KBM-7 (cell line): ENCODE data around the gene RIC8B.

Experiments
- DNase-seq: peaks from one replicate; pipeline ENCODE4 v3.0.0-alpha.2; 2015
- in situ Hi-C: fragments of 300-500 bp; cut with MboI; formaldehyde crosslinking; loops from 2 replicates; pipeline ENCODE4 v1.14.3; 2020; ENCODE audit warnings: low sequenced_read_pairs, low pct_unique_long_range_greater_than_20kb, mixed read lengths

RIC8B gene

GRCh38 chr12:106855221-106855758 is 80.8 kb downstream of the RIC8B start:
- in situ Hi-C loops = no loop called here
- no peak for DNase-seq

- in situ Hi-C loops = no loop called here
- DNase-seq = no peak
Observed at GRCh38 chr12:106861984-106862916, 87.8 kb downstream of the RIC8B start.

- in situ Hi-C loops = no loop called here
- DNase-seq = no peak
Observed at GRCh38 chr12:106863189-106863588, 88.7 kb downstream of the RIC8B start.

GRCh38 chr12:106865683-106866082 is 91.2 kb downstream of the RIC8B start:
- DNase-seq = no peak
- in situ Hi-C loops = no loop called here

- in situ Hi-C loops = no loop called here
- no peak for DNase-seq
Observed at GRCh38 chr12:106866426-106867080, 92.1 kb downstream of the RIC8B start.

GRCh38 chr12:106867651-106868050 is 93.2 kb downstream of the RIC8B start:
- DNase-seq = no peak
- in situ Hi-C loops = no loop called here

- DNase-seq = no peak
- in situ Hi-C loops = no loop called here
Observed at GRCh38 chr12:106868982-106869700, 94.7 kb downstream of the RIC8B start.

GRCh38 chr12:106870116-106870515 is 95.6 kb downstream of the RIC8B start:
- in situ Hi-C loops = no loop called here
- no peak for DNase-seq

GRCh38 chr12:106871477-106871876 is 97.0 kb downstream of the RIC8B start:
- DNase-seq = no peak
- in situ Hi-C loops = no loop called here

GRCh38 chr12:106873983-106874382 is 99.5 kb downstream of the RIC8B start:
- in situ Hi-C loops = no loop called here
- DNase-seq = no peak

GRCh38 chr12:106878804-106879203 is 104.3 kb downstream of the RIC8B start:
- no peak for DNase-seq
- in situ Hi-C loops = no loop called here

- in situ Hi-C loops = no loop called here
Observed at GRCh38 chr12:106879612-106880011, 105.1 kb downstream of the RIC8B start.

GRCh38 chr12:106883426-106883825 is 108.9 kb downstream of the RIC8B start:
- in situ Hi-C loops = no loop called here
- DNase-seq = no peak

More at GRCh38 chr12:106879612-106880011, 105.1 kb downstream of the RIC8B start:
- no peak for DNase-seq

GRCh38 chr12:106885026-106885425 is 110.5 kb downstream of the RIC8B start:
- in situ Hi-C loops = no loop called here

GRCh38 chr12:106885541-106886249 is 111.2 kb downstream of the RIC8B start:
- DNase-seq = no peak
- in situ Hi-C loops = no loop called here

More at GRCh38 chr12:106885026-106885425, 110.5 kb downstream of the RIC8B start:
- no peak for DNase-seq

- in situ Hi-C loops = no loop called here
- DNase-seq = no peak
Observed at GRCh38 chr12:106886932-106887331, 112.5 kb downstream of the RIC8B start.

- in situ Hi-C loops = no loop called here
- no peak for DNase-seq
Observed at GRCh38 chr12:106888348-106888970, 114.0 kb downstream of the RIC8B start.

GRCh38 chr12:106889326-106889725 is 114.8 kb downstream of the RIC8B start:
- in situ Hi-C loops = no loop called here
- no peak for DNase-seq
